Calu3 (cell line): Measurements from ENCODE around the gene ESRRG. TPM values are rescaled to one million over a fixed set of nuclear protein-coding genes. Genes with fewer than 3 reads are reported as not detected.

Experiments
- BruUV-seq: library from RNA; stranded (reverse); fragments of 400-500 nt; replicated peaks from 2 replicates; lab custom pipeline; 2021; lab: Mats Ljungman, UMichigan
- CTCF ChIA-PET: fragments of 300-600 bp; sonication (Branson Sonifier 250); formaldehyde crosslinking; loops from one replicate; lab custom pipeline; 2022; ENCODE audit warnings: antibody characterized with exemption; lab: Charles Lee
- DNase-seq: peaks from one replicate; pipeline ENCODE4 v3.0.0; 2022
- H3K27ac Mint-ChIP-seq: one replicate; pipeline ENCODE4 v1.8.0; 2022; ENCODE audit warnings: mixed read lengths; ENCODE audit not compliant: unreplicated experiment
- H3K27me3 Mint-ChIP-seq: one replicate; pipeline ENCODE4 v1.8.0; 2022; ENCODE audit warnings: mixed read lengths; ENCODE audit not compliant: unreplicated experiment
- H3K36me3 Mint-ChIP-seq: one replicate; pipeline ENCODE4 v1.8.0; 2022; ENCODE audit warnings: mild to moderate bottlenecking, moderate library complexity, mixed read lengths; ENCODE audit not compliant: insufficient read depth, unreplicated experiment
- H3K4me1 Mint-ChIP-seq: one replicate; pipeline ENCODE4 v1.8.0; 2022; ENCODE audit warnings: mild to moderate bottlenecking, low read depth, mixed read lengths; ENCODE audit not compliant: unreplicated experiment
- H3K4me3 Mint-ChIP-seq: one replicate; pipeline ENCODE4 v1.8.0; 2022; ENCODE audit warnings: mild to moderate bottlenecking, low read depth, moderate library complexity, mixed read lengths; ENCODE audit not compliant: unreplicated experiment
- H3K9me3 Mint-ChIP-seq: one replicate; pipeline ENCODE4 v1.8.0; 2022; ENCODE audit warnings: low read depth, mixed read lengths; ENCODE audit not compliant: unreplicated experiment
- intact Hi-C: fragments of 100-400 bp; cut with micrococcal nuclease; formaldehyde crosslinking; loops from one replicate; pipeline ENCODE4 v1.10.0; 2022; ENCODE audit not compliant: unreplicated experiment
- total RNA-seq: library from RNA; stranded (reverse); gene quantifications from 2 replicates; pipeline ENCODE4 v1.2.3, GENCODE V29; 2022
- TF ChIP-seq, protein P1 (sequence below): fragments of 200-600 bp; IDR thresholded peaks from one replicate; pipeline ENCODE4 v1.8.0; 2022; ENCODE audit warnings: antibody characterized with exemption; ENCODE audit not compliant: unreplicated experiment

The ESRRG gene
- total RNA-seq, 1 experiment from 2014 or later: 1.3 TPM

GRCh38 chr1:216641669-216642460 is 81.4 kb downstream of the ESRRG start:
- Mint-ChIP-seq H3K27ac (no peak overlapping the region), H3K9me3 (peaks cover 2% of the 10 kb centered on the region), H3K36me3 (no peaks in the 10 kb centered on the region), H3K4me1 (no peaks in the 10 kb centered on the region), H3K27me3 (no peaks in the 10 kb centered on the region), H3K4me3 (no peak overlapping the region)
- intact Hi-C loops: no loop called here
- CTCF ChIA-PET: no interaction called here
- TF ChIP-seq, protein P1, sequence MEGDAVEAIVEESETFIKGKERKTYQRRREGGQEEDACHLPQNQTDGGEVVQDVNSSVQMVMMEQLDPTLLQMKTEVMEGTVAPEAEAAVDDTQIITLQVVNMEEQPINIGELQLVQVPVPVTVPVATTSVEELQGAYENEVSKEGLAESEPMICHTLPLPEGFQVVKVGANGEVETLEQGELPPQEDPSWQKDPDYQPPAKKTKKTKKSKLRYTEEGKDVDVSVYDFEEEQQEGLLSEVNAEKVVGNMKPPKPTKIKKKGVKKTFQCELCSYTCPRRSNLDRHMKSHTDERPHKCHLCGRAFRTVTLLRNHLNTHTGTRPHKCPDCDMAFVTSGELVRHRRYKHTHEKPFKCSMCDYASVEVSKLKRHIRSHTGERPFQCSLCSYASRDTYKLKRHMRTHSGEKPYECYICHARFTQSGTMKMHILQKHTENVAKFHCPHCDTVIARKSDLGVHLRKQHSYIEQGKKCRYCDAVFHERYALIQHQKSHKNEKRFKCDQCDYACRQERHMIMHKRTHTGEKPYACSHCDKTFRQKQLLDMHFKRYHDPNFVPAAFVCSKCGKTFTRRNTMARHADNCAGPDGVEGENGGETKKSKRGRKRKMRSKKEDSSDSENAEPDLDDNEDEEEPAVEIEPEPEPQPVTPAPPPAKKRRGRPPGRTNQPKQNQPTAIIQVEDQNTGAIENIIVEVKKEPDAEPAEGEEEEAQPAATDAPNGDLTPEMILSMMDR: no peak
- no peak for DNase-seq
- no TSS peak for BruUV-seq

DNA sequence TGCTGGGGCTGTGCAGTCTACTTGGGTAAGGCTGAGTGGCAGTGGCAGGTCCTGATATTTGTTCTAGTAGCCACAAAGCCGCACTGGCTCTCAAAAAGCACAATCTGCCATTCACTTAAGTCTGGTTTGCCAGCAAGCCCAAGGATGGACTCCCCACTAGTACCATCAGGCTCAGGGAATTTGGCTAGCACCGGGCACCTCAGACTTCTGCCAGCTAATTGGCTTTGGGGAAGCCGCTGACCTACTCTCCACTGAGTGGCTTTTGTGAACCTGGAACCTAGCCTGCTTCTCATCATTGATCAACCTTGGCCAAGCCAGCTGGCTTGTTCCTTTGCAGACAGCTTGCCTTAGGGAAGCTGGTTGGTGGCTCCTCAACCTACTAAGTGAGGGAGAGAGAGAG is 83.1 kb downstream of the ESRRG start:
- Mint-ChIP-seq H3K9me3 (no peaks in the 10 kb centered on the region), H3K36me3 (no peaks in the 10 kb centered on the region), H3K27me3 (no peaks in the 10 kb centered on the region), H3K4me3 (no peak overlapping the region), H3K27ac (no peak overlapping the region), H3K4me1 (no peaks in the 10 kb centered on the region)
- CTCF ChIA-PET: no interaction called here
- BruUV-seq: no TSS peak
- intact Hi-C loops: no loop called here
- TF ChIP-seq, protein P1: no peak
- DNase-seq: no peak

DNA sequence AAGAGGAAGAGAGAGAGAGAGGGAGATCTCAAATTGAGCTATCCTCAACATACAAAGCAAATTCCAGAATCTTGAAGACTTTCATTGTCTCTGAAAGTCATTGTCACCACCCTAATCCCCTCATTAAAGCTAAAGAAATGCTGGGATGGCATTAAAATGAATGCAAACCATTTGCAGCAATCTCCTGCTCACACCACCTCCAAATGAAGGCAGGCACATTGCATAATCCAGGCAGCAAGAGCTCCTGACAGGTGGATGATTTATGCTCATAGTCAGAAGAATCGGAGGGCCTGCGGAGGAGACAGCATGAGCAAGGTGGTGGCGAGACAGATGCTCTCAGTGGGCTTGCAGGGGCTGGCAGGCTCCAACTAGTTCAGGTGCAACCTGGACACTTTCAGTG is 90.2 kb downstream of the ESRRG start:
- Mint-ChIP-seq H3K4me3 (no peak overlapping the region), H3K27ac (no peak overlapping the region), H3K4me1 (no peaks in the 10 kb centered on the region), H3K9me3 (no peaks in the 10 kb centered on the region), H3K27me3 (no peaks in the 10 kb centered on the region), H3K36me3 (no peaks in the 10 kb centered on the region)
- TF ChIP-seq, protein P1: no peak
- CTCF ChIA-PET: no interaction called here
- intact Hi-C loops: no loop called here
- no peak for DNase-seq
- no TSS peak for BruUV-seq

- BruUV-seq: no TSS peak
- H3K27me3 Mint-ChIP-seq: no peaks in the 10 kb centered on the region
- H3K4me3 Mint-ChIP-seq: no peak overlapping the region
- H3K36me3 Mint-ChIP-seq: no peaks in the 10 kb centered on the region
- intact Hi-C loops: no loop called here
- no peaks in the 10 kb centered on the region for H3K4me1 Mint-ChIP-seq
- TF ChIP-seq, protein P1: no peak
- no peak for DNase-seq
- no peaks in the 10 kb centered on the region for H3K9me3 Mint-ChIP-seq
- H3K27ac Mint-ChIP-seq: no peak overlapping the region
- CTCF ChIA-PET: no interaction called here
These were observed 92.7 kb downstream of the ESRRG start for GRCh38 chr1:216630532-216630931.
